Sigmoid colon (tissue), 7 donors: ENCODE results near the gene SETD3. TPM values are rescaled to one million over a fixed set of nuclear protein-coding genes. Genes with fewer than 3 reads are reported as not detected.
A peak's percentile ranks its signal among the peaks of the same experiment; 100 is the strongest.

ENCODE experiments used
- DNase-seq: peaks from one replicate; pipeline ENCODE4 v3.0.0-alpha.2; 2019
- H3K27ac ChIP-seq, 4 donors: fragments of 200-600 bp; sonication (generic); one replicate each; pipeline ENCODE4 v1.5.1; 2016 to 2019; ENCODE audit warnings: mild to moderate bottlenecking in 1 of 4
- H3K27me3 ChIP-seq, 3 donors: fragments of 200-600 bp; sonication (generic); one replicate each; pipeline ENCODE4 v1.5.1; 2019; ENCODE audit warnings: mild to moderate bottlenecking in 1 of 3
- H3K36me3 ChIP-seq, 4 donors: fragments of 200-600 bp; sonication (generic); one replicate each; pipeline ENCODE4 v1.5.1; 2016 to 2019
- H3K4me1 ChIP-seq, 4 donors: fragments of 200-600 bp; sonication (generic); one replicate each; pipeline ENCODE4 v1.5.1; 2017 to 2019
- H3K4me3 ChIP-seq, 4 donors: fragments of 200-600 bp; sonication (generic); one replicate each; pipeline ENCODE4 v1.5.1; 2017 to 2019; ENCODE audit warnings: mild to moderate bottlenecking in 2 of 4, moderate library complexity in 1 of 4
- H3K9me3 ChIP-seq, 4 donors: fragments of 200-600 bp in 3 of 4; sonication (generic) in 3 of 4; one replicate each; pipeline versions ENCODE4 v1.5.1 to v1.6.1; 2013 to 2019
- CTCF ChIP-seq, 4 experiments: fragments of 450-650 bp in 3 of 4; fragments of 200-600 bp in 1 of 4; IDR thresholded peaks; one replicate each; pipeline ENCODE4 v1.5.1; 2016 to 2019; ENCODE audit warnings: antibody characterized with exemption in 4 of 4, mild to moderate bottlenecking in 3 of 4, moderate library complexity in 2 of 4
- EP300 ChIP-seq, 4 donors: sonication (generic); formaldehyde crosslinking; IDR thresholded peaks; one replicate each; pipeline ENCODE4 v1.6.1; 2017; ENCODE audit warnings: antibody characterized with exemption in 4 of 4
- POLR2A ChIP-seq, 2 donors: fragments of 450-650 bp; IDR thresholded peaks; one replicate each; pipeline ENCODE4 v1.6.1; 2016; ENCODE audit warnings: antibody characterized with exemption in 2 of 2, mild to moderate bottlenecking in 2 of 2, moderate library complexity in 2 of 2
- POLR2AphosphoS5 ChIP-seq, 4 donors: sonication (generic); formaldehyde crosslinking; IDR thresholded peaks; one replicate each; pipeline ENCODE4 v1.6.1; 2017; ENCODE audit warnings: antibody characterized with exemption in 4 of 4
- WGBS, 2 donors: extraction: QIAGEN DNeasy Blood & Tissue Kit; methylation state at CpG; one replicate each; pipeline ENCODE4 v1.1.7; 2013; 5-methylcytosine and 5-hydroxymethylcytosine counted together
- intact Hi-C: fragments of 100-400 bp; cut with DNase I; formaldehyde crosslinking; loops from one replicate; pipeline ENCODE4 v1.15.1; 2023
- polyA plus RNA-seq, 3 donors: library from polyadenylated mRNA; stranded (reverse); fragments of 200-250 nt; gene quantifications; one replicate each; pipeline ENCODE4 v1.2.3, GENCODE V29; 2013
- total RNA-seq, 4 donors: library from RNA; depleted of rRNA; stranded (reverse); fragments of >200 nt; gene quantifications; one replicate each; pipeline ENCODE4 v1.1.0, GENCODE V29; 2016
- donor health status: healthy with polysubstance abuse.
- donor health status: Bipolar disorder and iron deficiency.
- donor health status: healthy.

The SETD3 gene
- total and polyA plus RNA-seq, 7 donors: 34.6 to 164 (median 130) TPM

DNA sequence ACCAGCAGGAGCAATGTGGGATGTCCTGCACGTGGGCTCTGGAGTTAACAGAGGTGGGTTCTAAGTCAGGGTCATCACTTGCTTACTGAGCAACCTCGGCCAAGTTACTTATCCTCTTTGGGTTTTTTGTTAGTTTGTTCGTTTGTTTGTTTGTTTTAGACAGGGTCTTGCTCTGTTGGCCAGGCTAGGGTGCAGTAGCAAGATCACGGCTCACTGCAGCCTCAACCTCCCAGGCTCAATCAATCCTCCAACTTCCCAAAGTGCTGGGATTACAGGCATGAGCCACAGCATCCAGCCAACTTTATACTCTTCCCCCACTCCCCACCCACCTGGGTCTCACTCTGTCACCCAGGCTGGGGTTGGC, 78.4 kb downstream of the SETD3 start:
- H3K4me3 ChIP-seq: no peak overlapping the region
- TF ChIP-seq POLR2AphosphoS5 (IDR thresholded peaks at IDR 0.05): no peak
- no peak for TF ChIP-seq CTCF (IDR thresholded peaks at IDR 0.05)
- no peak for TF ChIP-seq EP300 (IDR thresholded peaks at IDR 0.05)
- no peak for TF ChIP-seq POLR2A (IDR thresholded peaks at IDR 0.05)
- peaks cover 0 to 6% (median 0%) of the 10 kb centered on the region in 4 donors for H3K4me1 ChIP-seq
- H3K36me3 ChIP-seq: peaks cover 18 to 92% (median 24%) of the 10 kb centered on the region in 4 donors
- DNase-seq: peak; percentile 18
- WGBS, 2 donors: 82 to 85% methylated on average over 4 of the region's 4 CpGs
- no peak overlapping the region for H3K27ac ChIP-seq
- H3K9me3 ChIP-seq: no peaks in the 10 kb centered on the region
- no peaks in the 10 kb centered on the region for H3K27me3 ChIP-seq
- intact Hi-C loops: no loop called here

GRCh38 chr14:99401621-99402284, 78.9 kb downstream of the SETD3 start:
- TF ChIP-seq POLR2A (IDR thresholded peaks at IDR 0.05): no peak
- no peak for TF ChIP-seq POLR2AphosphoS5 (IDR thresholded peaks at IDR 0.05)
- TF ChIP-seq EP300 (IDR thresholded peaks at IDR 0.05): no peak
- TF ChIP-seq CTCF (IDR thresholded peaks at IDR 0.05): no peak
- 42 to 68% methylated on average over 5 of the region's 5 CpGs for WGBS, 2 donors
- H3K9me3 ChIP-seq: no peaks in the 10 kb centered on the region
- H3K4me1 ChIP-seq: peaks cover 0 to 6% (median 0%) of the 10 kb centered on the region in 4 donors
- DNase-seq: no peak
- intact Hi-C loops: no loop called here
- H3K4me3 ChIP-seq: no peak overlapping the region
- H3K27me3 ChIP-seq: no peaks in the 10 kb centered on the region
- no peak overlapping the region for H3K27ac ChIP-seq
- H3K36me3 ChIP-seq: peaks cover 18 to 92% (median 26%) of the 10 kb centered on the region in 4 donors

- intact Hi-C loops: no loop called here
- H3K4me3 ChIP-seq: no peak overlapping the region
- no peaks in the 10 kb centered on the region for H3K27me3 ChIP-seq
- H3K36me3 ChIP-seq: peaks cover 18 to 92% (median 27%) of the 10 kb centered on the region in 4 donors
- DNase-seq: no peak
- peaks cover 0 to 6% (median 0%) of the 10 kb centered on the region in 4 donors for H3K4me1 ChIP-seq
- H3K9me3 ChIP-seq: no peaks in the 10 kb centered on the region
- TF ChIP-seq POLR2AphosphoS5 (IDR thresholded peaks at IDR 0.05): no peak
- TF ChIP-seq CTCF (IDR thresholded peaks at IDR 0.05): no peak
- TF ChIP-seq EP300 (IDR thresholded peaks at IDR 0.05): no peak
- no peak for TF ChIP-seq POLR2A (IDR thresholded peaks at IDR 0.05)
- 68 to 79% methylated on average over 4 of the region's 4 CpGs for WGBS, 2 donors
- H3K27ac ChIP-seq: no peak overlapping the region
Measured at GRCh38 chr14:99401211-99401610, 79.4 kb downstream of the SETD3 start.

DNA sequence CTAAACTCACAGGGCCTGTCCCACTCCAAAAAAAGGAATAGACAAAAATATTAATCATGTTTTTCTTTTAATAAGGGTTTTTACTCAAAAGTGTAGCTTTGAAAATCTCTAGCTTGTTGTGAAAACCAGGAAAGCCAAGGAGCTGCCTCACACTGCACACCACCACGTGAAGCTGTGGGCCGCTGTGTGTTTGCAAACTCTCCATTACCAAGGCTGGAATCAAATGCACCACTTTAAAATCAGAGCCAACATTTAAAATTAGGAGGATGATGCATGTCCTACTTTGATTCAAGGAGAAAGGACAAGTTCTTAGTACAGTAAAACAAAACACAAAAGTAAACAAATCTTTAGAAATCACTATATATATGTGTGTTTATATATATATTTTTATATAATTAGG, 83.0 kb downstream of the SETD3 start:
- H3K27ac ChIP-seq: no peak overlapping the region
- intact Hi-C loops: no loop called here
- WGBS, 2 donors: 96 to 97% methylated on average over 2 of the region's 2 CpGs
- H3K9me3 ChIP-seq: no peaks in the 10 kb centered on the region
- peaks cover 12 to 64% (median 23%) of the 10 kb centered on the region in 4 donors for H3K36me3 ChIP-seq
- no peaks in the 10 kb centered on the region for H3K27me3 ChIP-seq
- TF ChIP-seq POLR2AphosphoS5 (IDR thresholded peaks at IDR 0.05): no peak
- TF ChIP-seq POLR2A (IDR thresholded peaks at IDR 0.05): no peak
- TF ChIP-seq EP300 (IDR thresholded peaks at IDR 0.05): no peak
- no peak for TF ChIP-seq CTCF (IDR thresholded peaks at IDR 0.05)
- H3K4me1 ChIP-seq: peaks cover 0 to 6% (median 0%) of the 10 kb centered on the region in 4 donors
- no peak overlapping the region for H3K4me3 ChIP-seq
- no peak for DNase-seq
